Measurements from ENCODE around the gene NBAS.

The NBAS gene

GRCh38 chr2:15307526-15307925 lies 253.6 kb downstream of the NBAS start:
- DNase-seq (ENCODE audit: low spot score) = no peak

- DNase-seq (ENCODE audit: low spot score) = no peak
Observed at GRCh38 chr2:15306706-15307105, 254.4 kb downstream of the NBAS start.

GRCh38 chr2:15303874-15304273 lies 257.3 kb downstream of the NBAS start:
- no peak for DNase-seq (ENCODE audit: low spot score)

GRCh38 chr2:15302154-15302553 lies 259.0 kb downstream of the NBAS start:
- no peak for DNase-seq (ENCODE audit: low spot score)

- DNase-seq (ENCODE audit: low spot score) = no peak
Observed at GRCh38 chr2:15300624-15301573, 260.2 kb downstream of the NBAS start.

- DNase-seq (ENCODE audit: low spot score) = no peak
Observed at GRCh38 chr2:15299904-15300520, 261.1 kb downstream of the NBAS start.

- DNase-seq (ENCODE audit: low spot score) = no peak
Observed at GRCh38 chr2:15298770-15299169, 262.4 kb downstream of the NBAS start.

GRCh38 chr2:15293262-15293937 lies 267.7 kb downstream of the NBAS start:
- DNase-seq (ENCODE audit: low spot score) = no peak

- DNase-seq (ENCODE audit: low spot score) = no peak
Observed at GRCh38 chr2:15287447-15288184, 273.5 kb downstream of the NBAS start.

GRCh38 chr2:15284614-15285013 lies 276.5 kb downstream of the NBAS start:
- DNase-seq (ENCODE audit: low spot score) = no peak

GRCh38 chr2:15281681-15282080 lies 279.5 kb downstream of the NBAS start:
- DNase-seq (ENCODE audit: low spot score) = no peak

GRCh38 chr2:15279201-15279876 lies 281.8 kb downstream of the NBAS start:
- no peak for DNase-seq (ENCODE audit: low spot score)

- no peak for DNase-seq (ENCODE audit: low spot score)
Observed at GRCh38 chr2:15278296-15278695, 282.8 kb downstream of the NBAS start.

GRCh38 chr2:15275346-15275745 lies 285.8 kb downstream of the NBAS start:
- no peak for DNase-seq (ENCODE audit: low spot score)

- DNase-seq (ENCODE audit: low spot score) = no peak
Observed at GRCh38 chr2:15273452-15273851, 287.7 kb downstream of the NBAS start.

GRCh38 chr2:15272942-15273341 lies 288.2 kb downstream of the NBAS start:
- DNase-seq (ENCODE audit: low spot score) = no peak

GRCh38 chr2:15271941-15272542 lies 289.1 kb downstream of the NBAS start:
- no peak for DNase-seq (ENCODE audit: low spot score)

GRCh38 chr2:15271276-15271675 lies 289.9 kb downstream of the NBAS start:
- DNase-seq (ENCODE audit: low spot score) = no peak

- no peak for DNase-seq (ENCODE audit: low spot score)
Observed at GRCh38 chr2:15269043-15269442, 292.1 kb downstream of the NBAS start.

- no peak for DNase-seq (ENCODE audit: low spot score)
Observed at GRCh38 chr2:15265889-15266288, 295.2 kb downstream of the NBAS start.
